Measurements from ENCODE around the gene GRID2. TPM values are rescaled to one million over a fixed set of nuclear protein-coding genes. Genes with fewer than 3 reads are reported as not detected.

The GRID2 gene
- total and polyA plus RNA-seq, 2 of the 13 experiments (the other 11 are each of a cell fraction or from before 2014, with no cell fraction given), result not detected

GRCh38 chr4:92305148-92305877, 1.5 kb downstream of the GRID2 start:
- peaks cover 0 to 8% of the 10 kb centered on the region in 2 experiments; a peak in 1 of 5 replicates for H3K27me3 ChIP-seq (ENCODE audit: control insufficient read depth in 1 of 2, insufficient read depth in 2 of 2, low read length in 2 of 2)
- no peak overlapping the region for H3K27ac ChIP-seq (ENCODE audit: extremely low read length, insufficient read depth, low read length)
- no peak overlapping the region for H3K9ac ChIP-seq (ENCODE audit: insufficient read depth, low read depth, low read length)
- DNase-seq (ENCODE audit: low spot score), result no peak
- H3K9me3 ChIP-seq (ENCODE audit: low read length), result no peaks in the 10 kb centered on the region
- H3K4me3 ChIP-seq (replicated peaks in 1 of 3; ENCODE audit: insufficient read depth in 1 of 3, low read depth in 2 of 3, low read length in 3 of 3), result no peak overlapping the region
- intact Hi-C loops (cut with micrococcal nuclease; ENCODE audit: unreplicated experiment) (no loop called here), in situ Hi-C loops (cut with HindIII; ENCODE audit: extremely low pct_ligation_motif_present, low pct_unique_long_range_greater_than_20kb) (no loop called here)
- CTCF ChIA-PET (ENCODE audit: low intra/inter-chr PET ratio, low total read pairs), result no interaction called here
- no peak overlapping the region for H3K4me2 ChIP-seq (ENCODE audit: low read depth, low read length)
- H3K36me3 ChIP-seq (replicated peaks in 1 of 2; ENCODE audit: control insufficient read depth in 1 of 2, insufficient read depth in 2 of 2, low read length in 2 of 2), result no peaks in the 10 kb centered on the region
- no peaks in the 10 kb centered on the region for H4K20me1 ChIP-seq (ENCODE audit: insufficient read depth, low read length)
- no TSS peak for BruUV-seq (replicated peaks)
- H3K4me1 ChIP-seq (ENCODE audit: insufficient read depth, low read length), result no peaks in the 10 kb centered on the region
- peak; percentile 78 for ATAC-seq
- H3K79me2 ChIP-seq (ENCODE audit: insufficient read depth, low read length), result no peaks in the 10 kb centered on the region
- FAIRE-seq, result no peak
- TF ChIP-seq HNF4G (IDR thresholded peaks at IDR 0.05; ENCODE audit: borderline replicate concordance, low read depth, low read length) (no peak), HNF4G (CRISPR knock-in tag; IDR thresholded peaks at IDR 0.05; ENCODE audit: borderline replicate concordance, low read depth) (no peak), HES4 (CRISPR knock-in tag; IDR thresholded peaks at IDR 0.05; ENCODE audit: borderline replicate concordance) (no peak), ZSCAN20 (CRISPR knock-in tag; IDR thresholded peaks at IDR 0.05; ENCODE audit: borderline replicate concordance) (no peak), GMEB1 (CRISPR knock-in tag; IDR thresholded peaks at IDR 0.05; ENCODE audit: borderline replicate concordance) (no peak), ZC3H13 (CRISPR knock-in tag; IDR thresholded peaks at IDR 0.05) (no peak)
- TF ChIP-seq, protein P1, sequence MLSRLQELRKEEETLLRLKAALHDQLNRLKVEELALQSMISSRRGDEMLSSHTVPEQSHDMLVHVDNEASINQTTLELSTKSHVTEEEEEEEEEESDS (CRISPR knock-in tag; IDR thresholded peaks at IDR 0.05; ENCODE audit: borderline replicate concordance), result no peak
- TF ChIP-seq, protein P2, sequence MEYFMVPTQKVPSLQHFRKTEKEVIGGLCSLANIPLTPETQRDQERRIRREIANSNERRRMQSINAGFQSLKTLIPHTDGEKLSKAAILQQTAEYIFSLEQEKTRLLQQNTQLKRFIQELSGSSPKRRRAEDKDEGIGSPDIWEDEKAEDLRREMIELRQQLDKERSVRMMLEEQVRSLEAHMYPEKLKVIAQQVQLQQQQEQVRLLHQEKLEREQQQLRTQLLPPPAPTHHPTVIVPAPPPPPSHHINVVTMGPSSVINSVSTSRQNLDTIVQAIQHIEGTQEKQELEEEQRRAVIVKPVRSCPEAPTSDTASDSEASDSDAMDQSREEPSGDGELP (IDR thresholded peaks at IDR 0.05; ENCODE audit: borderline replicate concordance, low read depth), result no peak
- POLR2A ChIA-PET, result no interaction called here
- 61% methylated on average over 53 of the region's 68 CpGs for WGBS (ENCODE audit: low lambda C conversion rate)
- H2AFZ ChIP-seq (ENCODE audit: low read length), result no peak overlapping the region

All from HepG2 (cell line).